ENCODE data around the gene IGHMBP2. TPM values are rescaled to one million over a fixed set of nuclear protein-coding genes. Genes with fewer than 3 reads are reported as not detected.

The IGHMBP2 gene
- total and polyA plus RNA-seq, 7 donors, result 5.4 to 41.3 (median 15.7) TPM

DNA sequence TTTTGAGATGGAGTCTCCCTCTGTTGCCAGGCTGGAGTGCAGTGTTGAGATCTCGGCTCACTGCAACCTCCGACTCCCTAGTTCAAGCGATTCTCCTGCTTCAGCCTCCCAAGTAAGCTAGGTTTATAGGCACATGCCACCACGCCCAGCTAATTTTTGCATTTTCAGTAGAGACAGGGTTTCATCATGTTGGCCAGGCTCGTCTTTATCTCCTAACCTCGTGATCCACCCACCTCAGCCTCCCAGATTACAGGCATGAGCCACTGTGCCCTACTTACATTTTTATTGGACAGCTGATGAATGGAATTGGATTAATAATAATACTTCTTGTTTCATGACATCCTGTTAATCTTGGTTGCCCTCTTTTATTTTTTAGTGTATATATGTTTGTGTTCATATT is 80.1 kb downstream of the IGHMBP2 start:
- H3K36me3 ChIP-seq, result no peaks in the 10 kb centered on the region
- no peaks in the 10 kb centered on the region for H3K4me1 ChIP-seq
- no peak overlapping the region for H3K27ac ChIP-seq
- no peak for DNase-seq
- intact Hi-C loops (cut with DNase I), result no loop called here
- H3K9me3 ChIP-seq, result peaks cover 0 to 3% (median 0%) of the 10 kb centered on the region in 4 donors
- 44 to 81% methylated on average over 6 of the region's 6 CpGs for WGBS, 2 donors
- no peaks in the 10 kb centered on the region for H3K27me3 ChIP-seq
- no peak overlapping the region for H3K4me3 ChIP-seq
- TF ChIP-seq, protein P1, sequence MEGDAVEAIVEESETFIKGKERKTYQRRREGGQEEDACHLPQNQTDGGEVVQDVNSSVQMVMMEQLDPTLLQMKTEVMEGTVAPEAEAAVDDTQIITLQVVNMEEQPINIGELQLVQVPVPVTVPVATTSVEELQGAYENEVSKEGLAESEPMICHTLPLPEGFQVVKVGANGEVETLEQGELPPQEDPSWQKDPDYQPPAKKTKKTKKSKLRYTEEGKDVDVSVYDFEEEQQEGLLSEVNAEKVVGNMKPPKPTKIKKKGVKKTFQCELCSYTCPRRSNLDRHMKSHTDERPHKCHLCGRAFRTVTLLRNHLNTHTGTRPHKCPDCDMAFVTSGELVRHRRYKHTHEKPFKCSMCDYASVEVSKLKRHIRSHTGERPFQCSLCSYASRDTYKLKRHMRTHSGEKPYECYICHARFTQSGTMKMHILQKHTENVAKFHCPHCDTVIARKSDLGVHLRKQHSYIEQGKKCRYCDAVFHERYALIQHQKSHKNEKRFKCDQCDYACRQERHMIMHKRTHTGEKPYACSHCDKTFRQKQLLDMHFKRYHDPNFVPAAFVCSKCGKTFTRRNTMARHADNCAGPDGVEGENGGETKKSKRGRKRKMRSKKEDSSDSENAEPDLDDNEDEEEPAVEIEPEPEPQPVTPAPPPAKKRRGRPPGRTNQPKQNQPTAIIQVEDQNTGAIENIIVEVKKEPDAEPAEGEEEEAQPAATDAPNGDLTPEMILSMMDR (IDR thresholded peaks at IDR 0.05), result no peak
- no peak for TF ChIP-seq EP300 (IDR thresholded peaks at IDR 0.05)
- no peak for TF ChIP-seq POLR2AphosphoS5 (IDR thresholded peaks at IDR 0.05)
- TF ChIP-seq POLR2A (IDR thresholded peaks at IDR 0.05), result no peak

DNA sequence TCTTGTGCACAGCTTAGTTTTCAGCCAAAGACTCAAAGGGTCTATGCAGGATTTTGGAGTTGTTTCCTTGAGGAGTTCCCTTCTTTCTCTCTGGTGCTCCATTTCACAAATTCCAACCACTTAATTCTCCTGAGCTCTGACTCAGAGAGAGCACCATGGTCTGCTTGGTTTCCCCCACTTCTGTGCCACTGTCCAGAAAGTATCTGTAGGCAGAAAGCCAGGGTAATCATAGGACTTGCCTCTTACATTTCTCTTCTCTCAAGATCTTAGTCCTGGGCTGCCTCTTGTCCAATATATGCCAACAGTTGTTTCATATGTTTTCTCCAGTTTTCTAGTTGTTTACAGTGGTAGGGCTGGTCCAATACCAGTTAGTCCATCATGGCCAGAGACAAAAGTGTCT is 83.5 kb downstream of the IGHMBP2 start:
- no peaks in the 10 kb centered on the region for H3K27me3 ChIP-seq
- intact Hi-C loops (cut with DNase I), result no loop called here
- no peak overlapping the region for H3K4me3 ChIP-seq
- TF ChIP-seq POLR2A (IDR thresholded peaks at IDR 0.05), result no peak
- no peak for TF ChIP-seq POLR2AphosphoS5 (IDR thresholded peaks at IDR 0.05)
- no peak for TF ChIP-seq EP300 (IDR thresholded peaks at IDR 0.05)
- TF ChIP-seq, protein P1 (IDR thresholded peaks at IDR 0.05), result no peak
- H3K4me1 ChIP-seq, result no peaks in the 10 kb centered on the region
- no peaks in the 10 kb centered on the region for H3K36me3 ChIP-seq
- H3K9me3 ChIP-seq, result peaks cover 0 to 3% (median 0%) of the 10 kb centered on the region in 4 donors
- no peak for DNase-seq
- H3K27ac ChIP-seq, result no peak overlapping the region

DNA sequence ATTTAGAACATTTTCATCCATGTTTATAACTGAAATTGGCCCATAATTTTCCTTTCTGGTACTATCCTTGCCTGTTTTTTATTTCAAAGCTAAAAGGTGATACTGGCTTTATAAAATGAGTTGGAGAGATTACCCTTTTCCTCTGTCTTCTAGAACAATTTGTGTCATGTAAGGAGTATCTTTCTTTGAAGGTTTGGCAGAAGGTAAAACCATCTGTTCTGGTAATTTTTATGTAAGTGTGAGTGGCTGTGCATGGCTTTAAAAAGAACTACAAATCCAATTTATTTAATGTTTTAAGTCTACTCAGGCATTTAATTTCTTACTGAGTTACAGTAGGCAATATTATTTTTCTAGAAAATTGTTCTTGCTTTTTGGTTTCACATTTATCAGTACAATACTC is 84.8 kb downstream of the IGHMBP2 start:
- H3K4me1 ChIP-seq, result no peaks in the 10 kb centered on the region
- TF ChIP-seq EP300 (IDR thresholded peaks at IDR 0.05) (no peak), POLR2AphosphoS5 (IDR thresholded peaks at IDR 0.05) (no peak), POLR2A (IDR thresholded peaks at IDR 0.05) (no peak)
- TF ChIP-seq, protein P1 (IDR thresholded peaks at IDR 0.05), result no peak
- intact Hi-C loops (cut with DNase I), result no loop called here
- no peak for DNase-seq
- H3K4me3 ChIP-seq, result no peak overlapping the region
- H3K27me3 ChIP-seq, result no peaks in the 10 kb centered on the region
- no peak overlapping the region for H3K27ac ChIP-seq
- H3K36me3 ChIP-seq, result no peaks in the 10 kb centered on the region
- peaks cover 0 to 3% (median 0%) of the 10 kb centered on the region in 4 donors for H3K9me3 ChIP-seq

Other genes starting within 250 kb of the IGHMBP2 start
- gene GAL, start 219.3 kb upstream of the IGHMBP2 start, total RNA-seq, result 10 to 100 TPM in 3 of 4 donors, 1 to 10 TPM in 1; 4.1 to 11.8 (median 11.4) TPM
- 10 to 100 TPM in 1 of 3 donors, not detected in 2; 12.9 TPM for gene GAL, start 219.3 kb upstream of the IGHMBP2 start, polyA plus RNA-seq
- gene TESMIN, start 152.4 kb upstream of the IGHMBP2 start, total RNA-seq, result not detected
- 1 to 10 TPM; 2.3 to 6.3 (median 4.8) TPM for gene TESMIN, start 152.4 kb upstream of the IGHMBP2 start, polyA plus RNA-seq
- gene CPT1A, start 62.0 kb upstream of the IGHMBP2 start, total RNA-seq, result 10 to 100 TPM; 31.6 to 87.8 (median 50.4) TPM
- 10 to 100 TPM; 12.0 to 56.5 (median 22.0) TPM for gene CPT1A, start 62.0 kb upstream of the IGHMBP2 start, polyA plus RNA-seq
- gene MRPL21, start 59 bp upstream of the IGHMBP2 start, total RNA-seq, result 10 to 100 TPM; 53.7 to 99.1 (median 67.5) TPM
- gene MRPL21, start 59 bp upstream of the IGHMBP2 start, polyA plus RNA-seq, result 100 to 1,000 TPM; 107 to 134 (median 124) TPM
- 1 to 10 TPM in 3 of 4 donors, not detected in 1; 1.9 to 2.2 (median 2.1) TPM for gene MRGPRD, start 77.1 kb downstream of the IGHMBP2 start, total RNA-seq
- gene MRGPRD, start 77.1 kb downstream of the IGHMBP2 start, polyA plus RNA-seq, result not detected
- 100 to 1,000 TPM; 118 to 263 (median 138) TPM for gene MRGPRF, start 109.4 kb downstream of the IGHMBP2 start, total RNA-seq
- 10 to 100 TPM in 1 of 3 donors, 1 to 10 TPM in 2; 1.8 to 18.7 (median 4.2) TPM for gene MRGPRF, start 109.4 kb downstream of the IGHMBP2 start, polyA plus RNA-seq
- gene TPCN2, start 145.0 kb downstream of the IGHMBP2 start, total RNA-seq, result 10 to 100 TPM; 17.5 to 43.5 (median 25.3) TPM
- 10 to 100 TPM in 1 of 3 donors, 1 to 10 TPM in 2; 1.6 to 14.4 (median 1.8) TPM for gene TPCN2, start 145.0 kb downstream of the IGHMBP2 start, polyA plus RNA-seq

Data from sigmoid colon (tissue), 7 donors.